Epithelial cell of esophagus (primary cell): ENCODE data around the gene APOBEC4.
A peak's percentile ranks its signal among the peaks of the same experiment; 100 is the strongest.

ENCODE experiments used
- DNase-seq: peaks from one replicate; pipeline ENCODE4 v3.0.0; 2010; ENCODE audit warnings: low read depth
- H3K4me3 ChIP-seq: 2 replicates; pipeline ENCODE4 v1.5.1; 2011; ENCODE audit warnings: mild to moderate bottlenecking, low read length, control low read depth
- CTCF ChIP-seq: IDR thresholded peaks from 2 replicates; pipeline ENCODE4 v1.5.1; 2011; ENCODE audit warnings: low read depth, mild to moderate bottlenecking, low read length, control low read depth, inconsistent platforms; ENCODE audit not compliant: insufficient read depth; ENCODE audit errors: missing control alignments

The APOBEC4 gene

GRCh38 chr1:183674886-183675285 is 21.8 kb upstream of the APOBEC4 start:
- no peak for DNase-seq
- TF ChIP-seq CTCF = no peak
- H3K4me3 ChIP-seq = no peak overlapping the region

- DNase-seq = no peak
- H3K4me3 ChIP-seq = no peak overlapping the region
- TF ChIP-seq CTCF = no peak
Measured at GRCh38 chr1:183674339-183674738, 21.2 kb upstream of the APOBEC4 start.

- no peak for TF ChIP-seq CTCF
- H3K4me3 ChIP-seq = no peak overlapping the region
- no peak for DNase-seq
Measured at GRCh38 chr1:183673605-183674323, 20.6 kb upstream of the APOBEC4 start.

GRCh38 chr1:183670169-183670568 is 17.1 kb upstream of the APOBEC4 start:
- H3K4me3 ChIP-seq = no peak overlapping the region
- TF ChIP-seq CTCF = peak; percentile 29
- no peak for DNase-seq

GRCh38 chr1:183656355-183656754 is 3.2 kb upstream of the APOBEC4 start:
- no peak for TF ChIP-seq CTCF
- no peak for DNase-seq
- H3K4me3 ChIP-seq = no peak overlapping the region

GRCh38 chr1:183655562-183656075 is 2.5 kb upstream of the APOBEC4 start:
- TF ChIP-seq CTCF = peak; percentile 87

GRCh38 chr1:183654706-183655105 is 1.6 kb upstream of the APOBEC4 start:
- DNase-seq = no peak
- TF ChIP-seq CTCF = no peak
- no peak overlapping the region for H3K4me3 ChIP-seq

More at GRCh38 chr1:183655562-183656075, 2.5 kb upstream of the APOBEC4 start:
- H3K4me3 ChIP-seq = no peak overlapping the region
- DNase-seq = peak; percentile 73
